Measurements from ENCODE around the gene YKT6. TPM values are rescaled to one million over a fixed set of nuclear protein-coding genes. Genes with fewer than 3 reads are reported as not detected.

Gene YKT6
- total and polyA plus RNA-seq, 2 experiments from 2014 or later: 33.5 to 114 TPM

Other genes with a start within 250 kb of the YKT6 start
- gene SPDYE1, start 203.1 kb upstream of the YKT6 start, total RNA-seq (2014; rRNA removed; shearing (Covaris generic)): not detected in 2 replicates
- 1.4 and 1.6 TPM in 2 replicates for gene SPDYE1, start 203.1 kb upstream of the YKT6 start, polyA plus RNA-seq (2016; fragmentation: Nextera tagmentation; extraction: Ambion mirVana)
- gene DBNL, start 156.3 kb upstream of the YKT6 start, total RNA-seq (2014; rRNA removed; shearing (Covaris generic)): 44.7 and 49.4 TPM in 2 replicates
- 17.1 and 18.1 TPM in 2 replicates for gene DBNL, start 156.3 kb upstream of the YKT6 start, polyA plus RNA-seq (2016; fragmentation: Nextera tagmentation; extraction: Ambion mirVana)
- 0.78 and 2.9 TPM in 2 replicates for gene PGAM2, start 135.4 kb upstream of the YKT6 start, total RNA-seq (2014; rRNA removed; shearing (Covaris generic))
- 5.1 and 7.8 TPM in 2 replicates for gene PGAM2, start 135.4 kb upstream of the YKT6 start, polyA plus RNA-seq (2016; fragmentation: Nextera tagmentation; extraction: Ambion mirVana)
- 19.8 and 35.4 TPM in 2 replicates for gene POLM, start 118.4 kb upstream of the YKT6 start, total RNA-seq (2014; rRNA removed; shearing (Covaris generic))
- 7.1 and 8.0 TPM in 2 replicates for gene POLM, start 118.4 kb upstream of the YKT6 start, polyA plus RNA-seq (2016; fragmentation: Nextera tagmentation; extraction: Ambion mirVana)
- 36.7 and 42.0 TPM in 2 replicates for gene AEBP1, start 96.6 kb upstream of the YKT6 start, total RNA-seq (2014; rRNA removed; shearing (Covaris generic))
- 15.1 and 16.0 TPM in 2 replicates for gene AEBP1, start 96.6 kb upstream of the YKT6 start, polyA plus RNA-seq (2016; fragmentation: Nextera tagmentation; extraction: Ambion mirVana)
- gene POLD2, start 77.4 kb upstream of the YKT6 start, total RNA-seq (2014; rRNA removed; shearing (Covaris generic)): 111 and 127 TPM in 2 replicates
- gene POLD2, start 77.4 kb upstream of the YKT6 start, polyA plus RNA-seq (2016; fragmentation: Nextera tagmentation; extraction: Ambion mirVana): 101 and 108 TPM in 2 replicates
- gene MYL7, start 59.6 kb upstream of the YKT6 start, total RNA-seq (2014; rRNA removed; shearing (Covaris generic)): 2.4 TPM in 1 of 2 replicates, not detected in the other
- 4.8 and 8.3 TPM in 2 replicates for gene MYL7, start 59.6 kb upstream of the YKT6 start, polyA plus RNA-seq (2016; fragmentation: Nextera tagmentation; extraction: Ambion mirVana)
- 7.3 and 9.3 TPM in 2 replicates for gene GCK, start 11.5 kb upstream of the YKT6 start, total RNA-seq (2014; rRNA removed; shearing (Covaris generic))
- 6.1 and 7.7 TPM in 2 replicates for gene GCK, start 11.5 kb upstream of the YKT6 start, polyA plus RNA-seq (2016; fragmentation: Nextera tagmentation; extraction: Ambion mirVana)
- gene CAMK2B, start 124.6 kb downstream of the YKT6 start, total RNA-seq (2014; rRNA removed; shearing (Covaris generic)): not detected in 2 replicates
- not detected in 2 replicates for gene CAMK2B, start 124.6 kb downstream of the YKT6 start, polyA plus RNA-seq (2016; fragmentation: Nextera tagmentation; extraction: Ambion mirVana)